H1 (cell line): ENCODE results near the gene SLC52A1. TPM values are rescaled to one million over a fixed set of nuclear protein-coding genes. Genes with fewer than 3 reads are reported as not detected.

Source experiments
- CTCF ChIA-PET: fragments of 300-600 bp; sonication (Branson Sonifier 250); formaldehyde crosslinking; loops from one replicate; lab custom pipeline; 2021; ENCODE audit not compliant: partially characterized antibody; lab: Charles Lee
- POLR2A ChIA-PET: fragments of 300-600 bp; sonication (Branson Sonifier 250); formaldehyde crosslinking; loops from one replicate; lab custom pipeline; 2021; ENCODE audit warnings: inconsistent platforms; ENCODE audit not compliant: partially characterized antibody; lab: Charles Lee
- DNase-seq, 2 experiments: peaks; one replicate each; pipeline versions ENCODE4 v3.0.0 to v3.0.0-alpha.2; 2010 to 2022; ENCODE audit warnings: low spot score in 2 of 2, low read depth in 1 of 2, mixed read lengths in 1 of 2
- FAIRE-seq: peaks from 2 replicates; lab custom pipeline; 2011; peaks lifted over from hg19 to GRCh38; lab: Jason Lieb, UNC
- H2AFZ ChIP-seq: 2 replicates; pipeline ENCODE4 v1.8.1; 2012; ENCODE audit warnings: low read length, inconsistent platforms
- H2AK5ac ChIP-seq: 2 replicates; pipeline ENCODE4 v1.6.1; 2013; ENCODE audit warnings: low read depth, low read length
- H2BK120ac ChIP-seq: replicated peaks from 2 replicates; pipeline ENCODE3; 2013; ENCODE audit warnings: low read depth, low read length, inconsistent platforms
- H2BK12ac ChIP-seq: 2 replicates; pipeline ENCODE4 v1.6.1; 2013; ENCODE audit warnings: low read depth, low read length
- H2BK15ac ChIP-seq: 2 replicates; pipeline ENCODE4 v1.6.1; 2013; ENCODE audit warnings: low read length
- H2BK20ac ChIP-seq: 2 replicates; pipeline ENCODE4 v1.6.1; 2013; ENCODE audit warnings: low read length
- H2BK5ac ChIP-seq: 2 replicates; pipeline ENCODE4 v1.6.1; 2013; ENCODE audit warnings: low read depth, low read length
- H3K14ac ChIP-seq: 2 replicates; pipeline ENCODE4 v1.6.1; 2013; ENCODE audit warnings: inconsistent platforms; ENCODE audit not compliant: insufficient read length
- H3K18ac ChIP-seq: 2 replicates; pipeline ENCODE4 v1.6.1; 2013; ENCODE audit warnings: low read length; ENCODE audit errors: extremely low read depth
- H3K23ac ChIP-seq: 2 replicates; pipeline ENCODE4 v1.6.1; 2013; ENCODE audit warnings: inconsistent platforms; ENCODE audit not compliant: insufficient read length
- H3K23me2 ChIP-seq: 2 replicates; pipeline ENCODE4 v1.6.1; 2013; ENCODE audit warnings: low read depth, low read length
- H3K27ac ChIP-seq: 2 replicates; pipeline ENCODE4 v1.6.1; 2011; ENCODE audit warnings: low read depth, low read length, inconsistent platforms
- H3K27me3 ChIP-seq, 4 experiments: replicated peaks in 1 of 4; 1 replicate in 1 of 4; 2 replicates in 3 of 4; pipeline versions ENCODE4 v1.6.1 to v1.8.1; 2011 to 2013; ENCODE audit warnings: low read length in 3 of 4, mild to moderate bottlenecking in 3 of 4, inconsistent platforms in 2 of 4, mixed read lengths in 2 of 4, moderate library complexity in 1 of 4; ENCODE audit not compliant: control insufficient read depth in 3 of 4, insufficient read depth in 3 of 4; ENCODE audit errors: extremely low read depth in 1 of 4
- H3K36me3 ChIP-seq, 4 experiments: 2 replicates each; pipeline versions ENCODE4 v1.6.1 to v1.8.1; 2011 to 2013; ENCODE audit warnings: mild to moderate bottlenecking in 4 of 4, low read length in 3 of 4, moderate library complexity in 2 of 4, control low read depth in 1 of 4, inconsistent platforms in 1 of 4; ENCODE audit not compliant: insufficient read depth in 4 of 4, control insufficient read depth in 2 of 4
- H3K4ac ChIP-seq: replicated peaks from 2 replicates; pipeline ENCODE3; 2013; ENCODE audit warnings: low read length, low read depth, mixed read lengths, inconsistent platforms; ENCODE audit not compliant: insufficient read length
- H3K4me1 ChIP-seq, 4 experiments: replicated peaks in 1 of 4; 1 replicate in 1 of 4; 2 replicates in 3 of 4; pipeline versions ENCODE4 v1.6.1 to v1.8.1; 2011 to 2013; ENCODE audit warnings: low read length in 3 of 4, inconsistent platforms in 2 of 4, mixed read lengths in 1 of 4; ENCODE audit not compliant: insufficient read depth in 4 of 4, control insufficient read depth in 3 of 4
- H3K4me2 ChIP-seq, 2 experiments: 2 replicates each; pipeline versions ENCODE4 v1.6.1 to v1.8.1; 2011 to 2013; ENCODE audit warnings: low read depth in 2 of 2, low read length in 2 of 2, control low read depth in 1 of 2, inconsistent platforms in 1 of 2, mild to moderate bottlenecking in 1 of 2; ENCODE audit not compliant: insufficient read depth in 1 of 2
- H3K4me3 ChIP-seq, 4 experiments: fragments of 200-600, 300-600 bp in 1 of 4; sonication (generic), shearing (Covaris generic), sonication (Bioruptor Twin) in 1 of 4; 2 replicates each; pipeline versions ENCODE4 v1.5.1 to v1.8.1; 2011 to 2016; ENCODE audit warnings: low read length in 4 of 4, low read depth in 3 of 4, control low read depth in 2 of 4, inconsistent platforms in 2 of 4, mild to moderate bottlenecking in 2 of 4, mixed read lengths in 1 of 4, moderate library complexity in 1 of 4; ENCODE audit not compliant: insufficient read depth in 2 of 4; ENCODE audit errors: extremely low read depth in 1 of 4
- H3K56ac ChIP-seq: replicated peaks from 2 replicates; pipeline ENCODE3; 2013; ENCODE audit warnings: low read depth, mild to moderate bottlenecking, mixed read lengths, low read length, inconsistent platforms; ENCODE audit not compliant: insufficient read length
- H3K79me1 ChIP-seq: 2 replicates; pipeline ENCODE4 v1.6.1; 2013; ENCODE audit warnings: low read depth, low read length, control low read depth
- H3K79me2 ChIP-seq, 2 experiments: 2 replicates each; pipeline versions ENCODE4 v1.6.1 to v1.8.1; 2012 to 2013; ENCODE audit warnings: low read length in 2 of 2, mild to moderate bottlenecking in 2 of 2, inconsistent platforms in 1 of 2; ENCODE audit not compliant: insufficient read depth in 2 of 2, control insufficient read depth in 1 of 2
- H3K9ac ChIP-seq, 4 experiments: replicated peaks in 1 of 4; 1 replicate in 1 of 4; 2 replicates in 3 of 4; pipeline versions ENCODE4 v1.6.1 to v1.8.1; 2011 to 2013; ENCODE audit warnings: low read depth in 3 of 4, low read length in 3 of 4, control low read depth in 2 of 4, mild to moderate bottlenecking in 2 of 4, moderate library complexity in 2 of 4, inconsistent platforms in 1 of 4; ENCODE audit errors: extremely low read depth in 1 of 4
- H3K9me3 ChIP-seq, 2 experiments: 2 replicates each; pipeline versions ENCODE4 v1.6.1 to v1.8.1; 2012 to 2013; ENCODE audit warnings: mild to moderate bottlenecking in 2 of 2, moderate library complexity in 2 of 2, control low read depth in 1 of 2, inconsistent platforms in 1 of 2, low read depth in 1 of 2, low read length in 1 of 2, mixed read lengths in 1 of 2; ENCODE audit not compliant: insufficient read depth in 2 of 2
- H4K20me1 ChIP-seq, 2 experiments: replicated peaks in 1 of 2; 2 replicates each; pipeline versions ENCODE3 to v1.8.1; 2011 to 2013; ENCODE audit warnings: inconsistent platforms in 2 of 2, low read length in 2 of 2, mild to moderate bottlenecking in 1 of 2; ENCODE audit not compliant: insufficient read depth in 2 of 2, control insufficient read depth in 1 of 2
- H4K5ac ChIP-seq: 2 replicates; pipeline ENCODE4 v1.6.1; 2013; ENCODE audit warnings: low read length, low read depth, mixed read lengths, inconsistent platforms; ENCODE audit not compliant: insufficient read length
- H4K8ac ChIP-seq: 2 replicates; pipeline ENCODE4 v1.8.0; 2013; ENCODE audit warnings: mild to moderate bottlenecking, moderate library complexity, low read length, inconsistent platforms; ENCODE audit not compliant: insufficient read depth; ENCODE audit errors: extremely low read depth
- H4K91ac ChIP-seq: replicated peaks from 2 replicates; pipeline ENCODE3; 2013; ENCODE audit warnings: low read length, mixed read lengths, inconsistent platforms; ENCODE audit not compliant: insufficient read length
- ATF3 ChIP-seq: IDR thresholded peaks from 2 replicates; pipeline ENCODE4 v1.6.1; 2011; ENCODE audit warnings: low read depth, mild to moderate bottlenecking, low read length; ENCODE audit not compliant: insufficient read depth
- HDAC2 ChIP-seq, 2 experiments: fragments of 300-600 bp in 1 of 2; sonication (generic) in 1 of 2; IDR thresholded peaks; 2 replicates each; pipeline ENCODE4 v1.6.1; 2011 to 2012; ENCODE audit warnings: low read depth in 2 of 2, low read length in 2 of 2, mild to moderate bottlenecking in 2 of 2, moderate library complexity in 2 of 2, borderline replicate concordance in 1 of 2, inconsistent platforms in 1 of 2
- POLR2A ChIP-seq, 2 experiments: IDR thresholded peaks; 1 replicate in 1 of 2; 2 replicates in 1 of 2; pipeline ENCODE4 v1.6.1; 2011; ENCODE audit warnings: low read depth in 2 of 2, low read length in 2 of 2, mild to moderate bottlenecking in 2 of 2; ENCODE audit errors: control extremely low read depth in 1 of 2
- POU5F1 ChIP-seq: IDR thresholded peaks from 2 replicates; pipeline ENCODE4 v1.6.1; 2011; ENCODE audit warnings: low read depth, mild to moderate bottlenecking, low read length, moderate library complexity
- RFX5 ChIP-seq: IDR thresholded peaks from 2 replicates; pipeline ENCODE4 v1.6.1; 2011; ENCODE audit warnings: low read depth, low read length, improper control_type of control experiment, borderline replicate concordance
- WGBS, 2 experiments: shearing (Covaris generic) in 1 of 2; methylation state at CpG; one replicate each; pipeline versions ENCODE4 v1.1.6 to v1.1.7; 2013 to 2015; ENCODE audit warnings: low lambda C conversion rate in 2 of 2, mixed read lengths in 2 of 2, inconsistent platforms in 1 of 2, low coverage in 1 of 2, missing lambda C conversion rate in 1 of 2; ENCODE audit not compliant: insufficient replicate concordance in 2 of 2, insufficient coverage in 1 of 2, insufficient read length in 1 of 2; ENCODE audit errors: extremely low coverage in 1 of 2, missing lambda C conversion rate in 1 of 2; 5-methylcytosine and 5-hydroxymethylcytosine counted together
- polyA plus RNA-seq, 7 experiments: library from polyadenylated mRNA; depleted of rRNA in 3 of 7; stranded (reverse) in 5 of 7; unstranded in 2 of 7; fragments of >200 nt in 5 of 7; fragments of 200-250 nt in 2 of 7; gene quantifications; 1 replicate in 5 of 7; 2 replicates in 1 of 7; 4 replicates in 1 of 7; pipeline versions ENCODE4 v1.2.1 to v1.2.3, GENCODE V29; 2011 to 2013; ENCODE audit warnings: missing spikeins in 2 of 7, mixed read lengths in 2 of 7
- total RNA-seq: library from RNA; stranded (reverse); fragmentation: NEBNext Ultra II Directional; extraction: Animal tissue kit (Norgen Biotek cat#: 25700); gene quantifications from 2 replicates; pipeline ENCODE4 v1.2.1, GENCODE V29; 2021

The SLC52A1 gene
- total and polyA plus RNA-seq, 2 of the 8 experiments (the other 6 are each of a cell fraction or from before 2014, with no cell fraction given): 0.61 to 0.67 TPM

GRCh38 chr17:5027916-5028315, 7.3 kb downstream of the SLC52A1 start:
- 89% methylated on average over 5 of the region's 5 CpGs; no CpG with 5 or more reads in 1 of the 2 experiments for WGBS, 2 experiments

More at GRCh38 chr17:5027916-5028315, 7.3 kb downstream of the SLC52A1 start:
- Histone ChIP-seq H4K20me1 (peaks cover 0 to 3% of the 10 kb centered on the region in 2 experiments), H3K4me1 (no peaks in the 10 kb centered on the region), H3K36me3 (peaks cover 0 to 15% (median 4%) of the 10 kb centered on the region in 4 experiments; a peak in 2 of 8 replicates), H3K4me2 (no peak overlapping the region), H3K9me3 (no peaks in the 10 kb centered on the region), H4K8ac (no peak overlapping the region), H2BK120ac (no peak overlapping the region), H3K4me3 (no peak overlapping the region), H3K18ac (no peak overlapping the region), H2BK15ac (no peak overlapping the region), H3K56ac (no peak overlapping the region), H3K27ac (no peak overlapping the region), H3K23ac (no peak overlapping the region), H3K4ac (no peak overlapping the region), H3K27me3 (peaks cover 0 to 5% (median 0%) of the 10 kb centered on the region in 4 experiments; a peak in 2 of 7 replicates), H4K5ac (no peak overlapping the region), H3K79me2 (no peaks in the 10 kb centered on the region), H2AFZ (no peak overlapping the region), H3K23me2 (no peaks in the 10 kb centered on the region), H3K79me1 (no peaks in the 10 kb centered on the region), H2BK12ac (no peak overlapping the region), H3K14ac (no peak overlapping the region), H3K9ac (no peak overlapping the region), H2AK5ac (no peak overlapping the region), H2BK5ac (no peak overlapping the region), H2BK20ac (no peak overlapping the region), H4K91ac (no peak overlapping the region)
- FAIRE-seq (no peak), DNase-seq (no peak)
- ChIA-PET CTCF (interaction anchor here (1.0 to 11.5 kb wide), 7 partner anchors 9 to 167 kb away, joined by 3 to 102 read pairs (median 4); no protein-coding TSS in a partner anchor), POLR2A (interaction anchor here (0.9 to 1.5 kb wide), 5 partner anchors 25 to 80 kb away, joined by 3 read pairs; partner anchors contain the start of genes INCA1, KIF1C, PFN1 and SPAG7)
- TF ChIP-seq ATF3 (no peak), RFX5 (no peak), POLR2A (IDR thresholded peaks at IDR 0.05; ENCODE audit: control extremely low read depth in 1 of 2, low read depth in 2 of 2, low read length in 2 of 2) (no peak), HDAC2 (IDR thresholded peaks at IDR 0.05; ENCODE audit: borderline replicate concordance in 1 of 2, low read depth in 2 of 2, low read length in 2 of 2) (no peak), POU5F1 (no peak)
